Measurements from ENCODE around the gene TRPM4. TPM values are rescaled to one million over a fixed set of nuclear protein-coding genes. Genes with fewer than 3 reads are reported as not detected.

The TRPM4 gene
- total and polyA plus RNA-seq, 10 of the 15 experiments (the other 5 are each of a cell fraction or from before 2014, with no cell fraction given): 0.10 to 0.64 (median 0.15) TPM; not detected in 7

- TF ChIP-seq USF1 (IDR thresholded peaks at IDR 0.05; ENCODE audit: borderline replicate concordance, extremely low read length, insufficient read depth, low read depth, low read length): no peak
- no peak for TF ChIP-seq RB1 (IDR thresholded peaks at IDR 0.05; ENCODE audit: borderline replicate concordance)
- TF ChIP-seq ETV6 (conservative IDR thresholded peaks at IDR 0.05 in 1 of 2, IDR thresholded peaks at IDR 0.05 in 1 of 2; ENCODE audit: borderline replicate concordance in 1 of 2, low read depth in 1 of 2): no peak
- peak; percentile 70 for TF ChIP-seq POLR2A (IDR thresholded peaks at IDR 0.05; ENCODE audit: low read depth, low read length)
- no peak for TF ChIP-seq RAD51 (IDR thresholded peaks at IDR 0.05)
- no peak for TF ChIP-seq TCF7 (IDR thresholded peaks at IDR 0.05; ENCODE audit: borderline replicate concordance)
- no peak for TF ChIP-seq RFX5 (IDR thresholded peaks at IDR 0.05; ENCODE audit: low read depth, low read length)
- TF ChIP-seq REST (IDR thresholded peaks at IDR 0.05; ENCODE audit: low read depth, low read length): no peak
- no peak for TF ChIP-seq NR2C2 (IDR thresholded peaks at IDR 0.05; ENCODE audit: borderline replicate concordance, control insufficient read depth, insufficient read length, low read depth)
- TF ChIP-seq SMC3 (IDR thresholded peaks at IDR 0.05; ENCODE audit: borderline replicate concordance, low read length): no peak
- no peak for TF ChIP-seq IRF4 (IDR thresholded peaks at IDR 0.05; ENCODE audit: low read depth, low read length)
- no peak for TF ChIP-seq EZH2 (IDR thresholded peaks at IDR 0.05; ENCODE audit: borderline replicate concordance, control insufficient read depth, low read depth, low read length)
- TF ChIP-seq ZBED1 (IDR thresholded peaks at IDR 0.05; ENCODE audit: borderline replicate concordance): no peak
- TF ChIP-seq HDAC6 (IDR thresholded peaks at IDR 0.05; ENCODE audit: unreplicated experiment): no peak
- no peak for TF ChIP-seq CHD1 (IDR thresholded peaks at IDR 0.05; ENCODE audit: low read depth, low read length)
- TF ChIP-seq ZBTB40 (IDR thresholded peaks at IDR 0.05; ENCODE audit: borderline replicate concordance): no peak
- no peak for TF ChIP-seq GABPA (IDR thresholded peaks at IDR 0.05; ENCODE audit: low read depth)
- no peak for TF ChIP-seq ATF2 (IDR thresholded peaks at IDR 0.05; ENCODE audit: low read length)
- TF ChIP-seq MXI1 (IDR thresholded peaks at IDR 0.05; ENCODE audit: low read depth, low read length): peak; percentile 50
- TF ChIP-seq SUZ12 (IDR thresholded peaks at IDR 0.05; ENCODE audit: unreplicated experiment): no peak
Measured at GRCh38 chr19:49127674-49128544, 29.7 kb upstream of the TRPM4 start (continued).
